Measurements from ENCODE around the gene TREML1. TPM values are rescaled to one million over a fixed set of nuclear protein-coding genes. Genes with fewer than 3 reads are reported as not detected.

Gene TREML1
- polyA plus RNA-seq, 1 of the 3 experiments (the other 2 are of a cell fraction) = not detected

DNA sequence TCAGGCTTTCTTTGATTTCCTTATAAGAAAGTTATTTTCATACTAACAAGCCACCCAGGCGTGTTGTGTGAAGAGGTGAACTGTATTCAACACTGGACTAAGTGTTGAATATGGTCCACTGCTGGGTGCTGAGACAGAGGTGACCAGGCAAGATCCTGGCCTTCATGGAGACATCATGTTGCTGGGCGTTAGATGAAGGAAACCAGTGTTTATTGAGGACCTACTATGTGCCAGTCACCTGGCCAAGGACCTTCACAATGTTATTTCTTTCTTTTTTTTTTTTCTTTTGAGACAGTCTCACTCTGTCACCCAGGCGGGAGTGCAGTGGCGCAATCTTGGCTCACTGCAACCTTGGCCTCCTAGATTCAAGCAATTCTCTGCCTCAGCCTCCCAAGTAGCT is 1.9 kb upstream of the TREML1 start:
- Histone ChIP-seq H3K4me3 (ENCODE audit: low read depth in 2 of 2, low read length in 1 of 2) (no peak overlapping the region), H3K79me2 (ENCODE audit: insufficient read depth) (no peaks in the 10 kb centered on the region), H4K20me1 (ENCODE audit: insufficient read depth) (no peaks in the 10 kb centered on the region), H3K36me3 (replicated peaks in 1 of 2; ENCODE audit: control insufficient read depth in 1 of 2, insufficient read depth in 2 of 2, low read length in 1 of 2) (no peaks in the 10 kb centered on the region), H3K4me2 (no peak overlapping the region), H3K27me3 (ENCODE audit: insufficient read depth) (no peaks in the 10 kb centered on the region), H3K27ac (ENCODE audit: low read depth in 2 of 2, low read length in 1 of 2) (no peak overlapping the region), H3F3A (replicated peaks; ENCODE audit: insufficient read depth) (no peaks in the 10 kb centered on the region), H3K9ac (no peak overlapping the region), H3K9me2 (no peaks in the 10 kb centered on the region), H2AFZ (ENCODE audit: low read depth) (no peak overlapping the region), H3K4me1 (ENCODE audit: control insufficient read depth in 1 of 2, insufficient read depth in 2 of 2, low read depth in 1 of 2, low read length in 1 of 2) (no peaks in the 10 kb centered on the region), H3K9me3 (no peaks in the 10 kb centered on the region)
- TF ChIP-seq, protein P1, sequence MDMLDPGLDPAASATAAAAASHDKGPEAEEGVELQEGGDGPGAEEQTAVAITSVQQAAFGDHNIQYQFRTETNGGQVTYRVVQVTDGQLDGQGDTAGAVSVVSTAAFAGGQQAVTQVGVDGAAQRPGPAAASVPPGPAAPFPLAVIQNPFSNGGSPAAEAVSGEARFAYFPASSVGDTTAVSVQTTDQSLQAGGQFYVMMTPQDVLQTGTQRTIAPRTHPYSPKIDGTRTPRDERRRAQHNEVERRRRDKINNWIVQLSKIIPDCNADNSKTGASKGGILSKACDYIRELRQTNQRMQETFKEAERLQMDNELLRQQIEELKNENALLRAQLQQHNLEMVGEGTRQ (IDR thresholded peaks at IDR 0.05; ENCODE audit: borderline replicate concordance, low read depth, low read length) = no peak
- TF ChIP-seq FOXM1 (IDR thresholded peaks at IDR 0.05; ENCODE audit: low read depth) (no peak), POLR2AphosphoS5 (IDR thresholded peaks at IDR 0.05; ENCODE audit: low read depth, low read length) (no peak), EZH2phosphoT487 (IDR thresholded peaks at IDR 0.05; ENCODE audit: borderline replicate concordance, low read depth) (no peak), GABPA (IDR thresholded peaks at IDR 0.05; ENCODE audit: low read depth) (no peak)
- TF ChIP-seq, protein P2, sequence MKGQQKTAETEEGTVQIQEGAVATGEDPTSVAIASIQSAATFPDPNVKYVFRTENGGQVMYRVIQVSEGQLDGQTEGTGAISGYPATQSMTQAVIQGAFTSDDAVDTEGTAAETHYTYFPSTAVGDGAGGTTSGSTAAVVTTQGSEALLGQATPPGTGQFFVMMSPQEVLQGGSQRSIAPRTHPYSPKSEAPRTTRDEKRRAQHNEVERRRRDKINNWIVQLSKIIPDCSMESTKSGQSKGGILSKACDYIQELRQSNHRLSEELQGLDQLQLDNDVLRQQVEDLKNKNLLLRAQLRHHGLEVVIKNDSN (IDR thresholded peaks at IDR 0.05; ENCODE audit: borderline replicate concordance, low read depth) = no peak
- POLR2A ChIA-PET = no interaction called here
- WGBS (ENCODE audit: low lambda C conversion rate) = 48% methylated on average over 4 of the region's 4 CpGs
- no peak for DNase-seq
- CTCF ChIA-PET = interaction anchor here (0.7 kb wide), 1 partner anchor 214 kb away, joined by 3 read pairs; no protein-coding TSS in a partner anchor

DNA sequence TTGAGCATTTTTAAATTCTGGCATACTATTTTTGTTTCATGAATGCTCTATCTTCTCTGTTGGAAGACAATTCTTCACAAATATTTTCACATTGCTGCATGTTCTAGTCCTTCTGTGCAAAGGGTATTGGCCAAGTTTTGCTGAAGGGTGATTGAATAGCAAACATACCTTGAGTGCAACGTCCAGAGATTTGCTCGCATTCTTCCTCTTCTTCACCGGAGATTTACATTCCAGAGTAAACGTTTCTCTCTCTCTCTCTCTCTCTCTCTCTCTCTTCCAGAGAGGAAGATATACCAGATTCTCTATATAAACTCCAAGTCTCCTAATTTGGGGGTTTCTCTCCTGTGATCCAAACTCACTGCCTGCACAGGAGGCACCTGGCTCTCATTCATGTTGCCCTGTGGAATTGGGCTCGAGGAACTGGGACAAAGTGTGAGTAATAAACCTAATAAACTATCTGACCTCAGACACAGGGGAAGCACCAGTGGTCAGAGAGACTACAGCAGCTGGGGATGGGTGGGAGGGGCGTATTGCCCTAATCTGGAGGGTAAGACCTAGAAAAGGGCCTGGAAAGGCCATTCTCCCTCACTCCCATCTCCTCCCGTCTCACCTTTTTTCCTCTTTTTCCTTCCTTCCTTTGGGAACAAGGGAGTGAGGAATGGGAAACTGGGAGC is 1.1 kb upstream of the TREML1 start:
- Histone ChIP-seq H3K9ac (no peak overlapping the region), H3K27ac (ENCODE audit: low read depth in 2 of 2, low read length in 1 of 2) (no peak overlapping the region), H3K36me3 (replicated peaks in 1 of 2; ENCODE audit: control insufficient read depth in 1 of 2, insufficient read depth in 2 of 2, low read length in 1 of 2) (no peaks in the 10 kb centered on the region), H3K9me2 (no peaks in the 10 kb centered on the region), H2AFZ (ENCODE audit: low read depth) (no peak overlapping the region), H3K79me2 (ENCODE audit: insufficient read depth) (no peaks in the 10 kb centered on the region), H3K27me3 (ENCODE audit: insufficient read depth) (no peaks in the 10 kb centered on the region), H3K4me1 (ENCODE audit: control insufficient read depth in 1 of 2, insufficient read depth in 2 of 2, low read depth in 1 of 2, low read length in 1 of 2) (no peaks in the 10 kb centered on the region), H3K4me3 (ENCODE audit: low read depth in 2 of 2, low read length in 1 of 2) (no peak overlapping the region), H4K20me1 (ENCODE audit: insufficient read depth) (no peaks in the 10 kb centered on the region), H3F3A (replicated peaks; ENCODE audit: insufficient read depth) (no peaks in the 10 kb centered on the region), H3K9me3 (no peaks in the 10 kb centered on the region), H3K4me2 (no peak overlapping the region)
- DNase-seq = no peak
- 47% methylated on average over 7 of the region's 7 CpGs for whole genome bisulfite sequencing (ENCODE audit: low lambda C conversion rate)
- ChIA-PET POLR2A (no interaction called here), CTCF (interaction anchor here (0.7 kb wide), 1 partner anchor 215 kb away, joined by 3 read pairs; no protein-coding TSS in a partner anchor)
- TF ChIP-seq CHD2 (IDR thresholded peaks at IDR 0.05; ENCODE audit: low read length, partially characterized antibody) (no peak), RCOR1 (IDR thresholded peaks at IDR 0.05; ENCODE audit: low read length) (no peak), EZH2phosphoT487 (IDR thresholded peaks at IDR 0.05; ENCODE audit: borderline replicate concordance, low read depth) (no peak), FOSL2 (IDR thresholded peaks at IDR 0.05; ENCODE audit: borderline replicate concordance, low read depth) (no peak)
- TF ChIP-seq, protein P3, sequence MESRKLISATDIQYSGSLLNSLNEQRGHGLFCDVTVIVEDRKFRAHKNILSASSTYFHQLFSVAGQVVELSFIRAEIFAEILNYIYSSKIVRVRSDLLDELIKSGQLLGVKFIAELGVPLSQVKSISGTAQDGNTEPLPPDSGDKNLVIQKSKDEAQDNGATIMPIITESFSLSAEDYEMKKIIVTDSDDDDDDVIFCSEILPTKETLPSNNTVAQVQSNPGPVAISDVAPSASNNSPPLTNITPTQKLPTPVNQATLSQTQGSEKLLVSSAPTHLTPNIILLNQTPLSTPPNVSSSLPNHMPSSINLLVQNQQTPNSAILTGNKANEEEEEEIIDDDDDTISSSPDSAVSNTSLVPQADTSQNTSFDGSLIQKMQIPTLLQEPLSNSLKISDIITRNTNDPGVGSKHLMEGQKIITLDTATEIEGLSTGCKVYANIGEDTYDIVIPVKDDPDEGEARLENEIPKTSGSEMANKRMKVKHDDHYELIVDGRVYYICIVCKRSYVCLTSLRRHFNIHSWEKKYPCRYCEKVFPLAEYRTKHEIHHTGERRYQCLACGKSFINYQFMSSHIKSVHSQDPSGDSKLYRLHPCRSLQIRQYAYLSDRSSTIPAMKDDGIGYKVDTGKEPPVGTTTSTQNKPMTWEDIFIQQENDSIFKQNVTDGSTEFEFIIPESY (IDR thresholded peaks at IDR 0.05; ENCODE audit: borderline replicate concordance, low read depth) = no peak
- TF ChIP-seq, protein P4, sequence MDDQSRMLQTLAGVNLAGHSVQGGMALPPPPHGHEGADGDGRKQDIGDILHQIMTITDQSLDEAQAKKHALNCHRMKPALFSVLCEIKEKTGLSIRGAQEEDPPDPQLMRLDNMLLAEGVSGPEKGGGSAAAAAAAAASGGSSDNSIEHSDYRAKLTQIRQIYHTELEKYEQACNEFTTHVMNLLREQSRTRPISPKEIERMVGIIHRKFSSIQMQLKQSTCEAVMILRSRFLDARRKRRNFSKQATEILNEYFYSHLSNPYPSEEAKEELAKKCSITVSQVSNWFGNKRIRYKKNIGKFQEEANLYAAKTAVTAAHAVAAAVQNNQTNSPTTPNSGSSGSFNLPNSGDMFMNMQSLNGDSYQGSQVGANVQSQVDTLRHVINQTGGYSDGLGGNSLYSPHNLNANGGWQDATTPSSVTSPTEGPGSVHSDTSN (IDR thresholded peaks at IDR 0.05) = no peak
- TF ChIP-seq, protein P5, sequence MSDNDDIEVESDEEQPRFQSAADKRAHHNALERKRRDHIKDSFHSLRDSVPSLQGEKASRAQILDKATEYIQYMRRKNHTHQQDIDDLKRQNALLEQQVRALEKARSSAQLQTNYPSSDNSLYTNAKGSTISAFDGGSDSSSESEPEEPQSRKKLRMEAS (IDR thresholded peaks at IDR 0.05; ENCODE audit: low read depth) = no peak
